IPS-18a (cell line): ENCODE measurements around the gene SETD9.

Source experiments
- H3K27ac ChIP-seq: one replicate; pipeline ENCODE4 v1.5.1; 2013; ENCODE audit warnings: low read length
- H3K27me3 ChIP-seq: one replicate; pipeline ENCODE4 v1.6.1; 2013; ENCODE audit warnings: mild to moderate bottlenecking, low read length; ENCODE audit not compliant: control insufficient read depth, insufficient read depth
- H3K36me3 ChIP-seq: one replicate; pipeline ENCODE4 v1.6.1; 2013; ENCODE audit warnings: low read depth, low read length; ENCODE audit not compliant: control insufficient read depth
- H3K4me1 ChIP-seq: one replicate; pipeline ENCODE4 v1.6.1; 2013; ENCODE audit warnings: low read depth, low read length; ENCODE audit not compliant: control insufficient read depth
- H3K4me3 ChIP-seq: one replicate; pipeline ENCODE4 v1.5.1; 2013; ENCODE audit warnings: low read length
- H3K9ac ChIP-seq: one replicate; pipeline ENCODE4 v1.6.1; 2013; ENCODE audit warnings: mild to moderate bottlenecking, low read length, moderate library complexity
- H3K9me3 ChIP-seq: one replicate; pipeline ENCODE4 v1.6.1; 2013; ENCODE audit warnings: low read depth, low read length; ENCODE audit not compliant: control insufficient read depth

The SETD9 gene

DNA sequence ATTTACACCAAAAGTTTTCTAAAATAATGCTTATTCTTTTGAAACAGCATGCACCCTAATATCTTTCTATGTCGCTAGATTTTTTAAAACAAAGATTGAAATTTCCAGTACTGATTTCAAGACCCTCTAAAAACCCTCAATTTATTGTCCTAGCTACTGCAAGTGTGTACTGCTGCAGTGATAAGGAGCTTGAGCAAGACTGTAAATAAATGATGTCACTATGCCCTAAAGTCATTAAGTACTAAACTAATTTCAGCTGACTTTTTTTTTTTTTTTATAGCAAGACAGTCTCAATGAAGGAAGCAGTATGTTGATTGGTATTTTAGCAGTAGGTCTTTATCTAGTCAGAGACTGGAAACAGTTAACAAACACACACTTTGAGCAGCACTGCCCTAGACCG lies 54.8 kb downstream of the SETD9 start:
- Histone ChIP-seq H3K9ac (no peak overlapping the region), H3K4me3 (no peak overlapping the region), H3K4me1 (no peaks in the 10 kb centered on the region), H3K36me3 (no peaks in the 10 kb centered on the region), H3K9me3 (no peaks in the 10 kb centered on the region), H3K27me3 (no peaks in the 10 kb centered on the region), H3K27ac (no peak overlapping the region)
